A673 (cell line): Measurements from ENCODE around the gene ENOX1. TPM values are rescaled to one million over a fixed set of nuclear protein-coding genes. Genes with fewer than 3 reads are reported as not detected.

ENCODE experiments used
- BruUV-seq: library from RNA; stranded (reverse); fragments of 400-500 nt; replicated peaks from 2 replicates; lab custom pipeline; 2021; lab: Mats Ljungman, UMichigan
- CTCF ChIA-PET: fragments of 300-600 bp; sonication (Branson Sonifier 250); formaldehyde crosslinking; loops from one replicate; lab custom pipeline; 2022; ENCODE audit warnings: antibody characterized with exemption; lab: Charles Lee
- POLR2A ChIA-PET: fragments of 300-600 bp; sonication (Branson Sonifier 250); formaldehyde crosslinking; loops from one replicate; lab custom pipeline; 2022; ENCODE audit warnings: antibody characterized with exemption; ENCODE audit not compliant: low non-redundant PET; lab: Charles Lee
- DNase-seq: peaks from one replicate; pipeline ENCODE4 v3.0.0-alpha.2; 2015; ENCODE audit warnings: low spot score
- H3K27ac ChIP-seq: fragments of 200-600 bp; sonication (generic); 2 replicates; pipeline ENCODE4 v1.5.1; 2016; ENCODE audit warnings: mixed run types, low read depth, mild to moderate bottlenecking, mixed read lengths, antibody characterized with exemption, low read length; ENCODE audit not compliant: poor library complexity, severe bottlenecking
- H3K27me3 ChIP-seq: fragments of 200-600 bp; sonication (generic); replicated peaks from 2 replicates; pipeline ENCODE4 v1.6.1; 2017; ENCODE audit warnings: mixed run types, low read depth, mild to moderate bottlenecking, mixed read lengths, antibody characterized with exemption, low read length; ENCODE audit not compliant: insufficient read depth, poor library complexity
- H3K36me3 ChIP-seq: fragments of 200-600 bp; sonication (generic); 2 replicates; pipeline ENCODE4 v1.6.1; 2016; ENCODE audit warnings: mixed run types, mild to moderate bottlenecking, mixed read lengths, antibody characterized with exemption, low read length; ENCODE audit not compliant: insufficient read depth, poor library complexity, severe bottlenecking
- H3K4me1 ChIP-seq: fragments of 200-600 bp; sonication (generic); 2 replicates; pipeline ENCODE4 v1.6.1; 2017; ENCODE audit warnings: mixed run types, mild to moderate bottlenecking, mixed read lengths, antibody characterized with exemption, low read length; ENCODE audit not compliant: insufficient read depth, poor library complexity, severe bottlenecking
- H3K4me3 ChIP-seq: fragments of 200-600 bp; sonication (generic); 2 replicates; pipeline ENCODE4 v1.5.1; 2016; ENCODE audit warnings: low read depth, mixed run types, mild to moderate bottlenecking, mixed read lengths, low read length; ENCODE audit not compliant: poor library complexity, severe bottlenecking
- H3K9me3 ChIP-seq: fragments of 200-600 bp; sonication (generic); 2 replicates; pipeline ENCODE4 v1.6.1; 2016; ENCODE audit warnings: mixed run types, low read depth, mild to moderate bottlenecking, mixed read lengths, antibody characterized with exemption, low read length; ENCODE audit not compliant: poor library complexity, severe bottlenecking
- CTCF ChIP-seq: fragments of 300-800, 200-600 bp; sonication (generic); conservative IDR thresholded peaks from 2 replicates; pipeline ENCODE4 v1.5.1; 2017; ENCODE audit warnings: low read depth, mild to moderate bottlenecking, antibody characterized with exemption, low read length, moderate library complexity, mixed read lengths
- EZH2 ChIP-seq: fragments of 200-600 bp; sonication (generic); IDR thresholded peaks from 2 replicates; pipeline ENCODE4 v1.6.1; 2017; ENCODE audit warnings: borderline replicate concordance, low read depth, mild to moderate bottlenecking, mixed read lengths, antibody characterized with exemption, low read length; ENCODE audit not compliant: poor library complexity, severe bottlenecking
- intact Hi-C: fragments of 100-400 bp; cut with micrococcal nuclease; formaldehyde crosslinking; loops from one replicate; pipeline ENCODE4 v1.10.0; 2022; ENCODE audit not compliant: unreplicated experiment
- total RNA-seq: library from RNA; stranded (reverse); gene quantifications from 2 replicates; pipeline ENCODE4 v1.2.3, GENCODE V29; 2021

ENOX1 gene
- total RNA-seq, 1 experiment from 2014 or later: 4.4 TPM

DNA sequence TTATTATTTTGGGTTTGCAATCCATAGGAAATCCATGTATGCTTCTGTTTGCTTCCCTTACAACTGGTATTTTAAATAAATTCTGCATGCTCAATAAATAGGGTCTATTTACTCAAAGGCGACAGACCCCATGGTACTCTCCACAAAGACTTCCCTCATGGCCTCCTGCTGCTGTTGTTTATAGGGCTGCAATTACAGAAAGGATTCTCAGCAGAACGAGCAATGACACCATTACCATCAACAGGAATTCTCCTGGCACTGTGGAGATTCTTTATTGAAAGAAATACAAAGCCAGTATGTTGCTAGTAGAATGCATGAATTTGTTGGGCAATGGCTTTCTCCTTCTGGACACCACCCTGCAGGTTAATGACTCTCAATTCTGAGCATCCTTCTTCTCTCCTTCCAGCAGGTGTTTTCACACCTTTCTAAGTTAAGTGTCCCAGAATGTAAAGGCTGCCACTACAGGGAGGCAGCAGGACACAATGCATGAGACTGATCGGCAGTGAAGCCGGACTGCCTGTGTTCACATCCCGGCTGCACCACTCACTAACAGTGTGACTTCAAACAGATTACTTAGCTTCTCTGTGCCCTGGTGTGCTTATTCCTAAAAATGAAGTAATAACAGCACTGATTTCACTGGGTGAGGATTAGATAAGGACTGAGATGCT is 403.1 kb downstream of the ENOX1 start:
- BruUV-seq: no TSS peak
- CTCF ChIA-PET: no interaction called here
- Histone ChIP-seq H3K9me3 (peaks cover 13% of the 10 kb centered on the region), H3K4me1 (no peaks in the 10 kb centered on the region), H3K27ac (no peak overlapping the region), H3K27me3 (no peaks in the 10 kb centered on the region), H3K36me3 (no peaks in the 10 kb centered on the region), H3K4me3 (no peak overlapping the region)
- no peak for TF ChIP-seq EZH2
- no peak for TF ChIP-seq CTCF
- POLR2A ChIA-PET: no interaction called here
- intact Hi-C loops: no loop called here
- peak; percentile 49 for DNase-seq

DNA sequence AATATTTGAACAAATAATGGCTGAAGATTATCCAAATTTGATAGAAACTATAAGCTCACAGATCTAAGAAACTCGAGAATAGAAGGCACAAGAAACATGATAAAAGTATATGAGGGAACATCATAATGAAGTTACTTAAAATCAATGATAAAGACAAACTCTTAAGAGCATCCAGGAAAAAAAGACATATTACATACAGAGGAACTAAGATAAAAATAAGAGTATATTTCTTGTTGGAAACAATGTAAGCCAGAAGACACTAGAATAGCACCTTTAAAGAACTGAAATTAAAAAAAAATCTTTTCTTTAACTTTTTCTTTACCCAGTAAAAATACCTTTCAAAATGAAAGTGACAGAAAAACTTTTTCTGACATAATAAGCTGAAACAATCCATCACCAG is 407.0 kb downstream of the ENOX1 start:
- H3K9me3 ChIP-seq: peaks cover 13% of the 10 kb centered on the region
- H3K36me3 ChIP-seq: no peaks in the 10 kb centered on the region
- no peaks in the 10 kb centered on the region for H3K27me3 ChIP-seq
- peaks cover 4% of the 10 kb centered on the region for H3K4me1 ChIP-seq
- DNase-seq: no peak
- H3K27ac ChIP-seq: no peak overlapping the region
- no TSS peak for BruUV-seq
- ChIA-PET POLR2A (no interaction called here), CTCF (no interaction called here)
- no peak overlapping the region for H3K4me3 ChIP-seq
- TF ChIP-seq EZH2 (no peak), CTCF (no peak)
- intact Hi-C loops: no loop called here

DNA sequence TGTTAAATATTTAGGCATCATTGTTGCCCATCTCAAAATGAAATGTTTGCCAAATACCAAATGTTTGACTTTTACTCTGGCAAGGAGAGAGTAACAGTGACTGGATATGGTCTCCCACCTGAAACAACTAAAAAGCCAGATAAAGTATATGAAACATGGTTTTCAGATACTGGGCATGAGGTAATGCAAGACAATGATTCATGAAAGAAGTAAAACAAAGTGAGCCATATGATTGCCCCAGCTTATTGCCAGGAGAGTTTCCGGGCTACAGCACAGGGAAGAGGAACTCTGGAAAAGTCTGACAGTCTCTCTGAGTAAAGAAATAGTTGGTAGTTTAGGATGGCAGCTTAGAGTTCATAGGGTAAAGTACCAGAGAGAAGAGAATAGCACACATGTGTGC is 408.8 kb downstream of the ENOX1 start:
- Histone ChIP-seq H3K27ac (no peak overlapping the region), H3K9me3 (peaks cover 13% of the 10 kb centered on the region), H3K27me3 (no peaks in the 10 kb centered on the region), H3K36me3 (no peaks in the 10 kb centered on the region), H3K4me3 (no peak overlapping the region), H3K4me1 (peaks cover 14% of the 10 kb centered on the region)
- BruUV-seq: no TSS peak
- intact Hi-C loops: no loop called here
- ChIA-PET CTCF (no interaction called here), POLR2A (no interaction called here)
- no peak for DNase-seq
- no peak for TF ChIP-seq EZH2
- TF ChIP-seq CTCF: no peak
